Posterior vena cava (tissue), 2 donors: ENCODE measurements around the gene ENOX1. TPM values are rescaled to one million over a fixed set of nuclear protein-coding genes. Genes with fewer than 3 reads are reported as not detected.
"Not testable (repeated sequence)": the region's sequence is repeated elsewhere in the genome, so short reads cannot be mapped to it uniquely, and the experiment has no call there.

Experiments
- DNase-seq: peaks from one replicate; pipeline ENCODE4 v3.0.0-alpha.2; 2020; ENCODE audit warnings: low spot score
- intact Hi-C, 2 donors: fragments of 100-400 bp; cut with DNase I; formaldehyde crosslinking; loops; one replicate each; pipeline versions ENCODE4 v1.14.1 to v1.14.2; 2022 to 2023
- total RNA-seq, 2 donors: library from RNA; stranded (reverse); fragmentation: NEBNext Ultra II Directional; extraction: Animal tissue kit (Norgen Biotek cat#: 25700); gene quantifications; one replicate each; pipeline ENCODE4 v1.2.1, GENCODE V29; 2021
- donor health status: DM: yes; HTN: yes; CAD: no.
- donor health status: DM: yes; HTN: yes; CAD: no.

ENOX1 gene
- total RNA-seq, 2 donors from 2014 or later, result 2.7 to 5.3 TPM

GRCh38 chr13:43428545-43429296 lies 358.1 kb downstream of the ENOX1 start:
- DNase-seq, result no peak
- intact Hi-C loops, result no loop called here

GRCh38 chr13:43426355-43426754 lies 360.4 kb downstream of the ENOX1 start:
- DNase-seq, result no peak
- intact Hi-C loops, result no loop called here

GRCh38 chr13:43425234-43425633 lies 361.5 kb downstream of the ENOX1 start:
- DNase-seq, result no peak
- intact Hi-C loops, result no loop called here

- intact Hi-C loops, result no loop called here
Measured at GRCh38 chr13:43424412-43424811, 362.4 kb downstream of the ENOX1 start.

GRCh38 chr13:43422116-43422515 lies 364.7 kb downstream of the ENOX1 start:
- DNase-seq, result no peak
- intact Hi-C loops, result no loop called here

More at GRCh38 chr13:43424412-43424811, 362.4 kb downstream of the ENOX1 start:
- no peak for DNase-seq

GRCh38 chr13:43416842-43417241 lies 369.9 kb downstream of the ENOX1 start:
- intact Hi-C loops, DNase-seq: not testable (repeated sequence)

- DNase-seq, intact Hi-C loops: not testable (repeated sequence)
Measured at GRCh38 chr13:43416408-43416807, 370.4 kb downstream of the ENOX1 start.

- intact Hi-C loops, DNase-seq: not testable (repeated sequence)
Measured at GRCh38 chr13:43415903-43416391, 370.8 kb downstream of the ENOX1 start.

- no peak for DNase-seq
- intact Hi-C loops, result no loop called here
Measured at GRCh38 chr13:43414111-43414510, 372.7 kb downstream of the ENOX1 start.

- DNase-seq, result no peak
- intact Hi-C loops, result no loop called here
Measured at GRCh38 chr13:43411741-43412140, 375.0 kb downstream of the ENOX1 start.

- intact Hi-C loops, result no loop called here
- DNase-seq, result no peak
Measured at GRCh38 chr13:43411211-43411610, 375.6 kb downstream of the ENOX1 start.

GRCh38 chr13:43408274-43408673 lies 378.5 kb downstream of the ENOX1 start:
- no peak for DNase-seq
- intact Hi-C loops, result no loop called here

GRCh38 chr13:43407023-43407581 lies 379.7 kb downstream of the ENOX1 start:
- no peak for DNase-seq
- intact Hi-C loops, result no loop called here

- DNase-seq, result no peak
- intact Hi-C loops, result no loop called here
Measured at GRCh38 chr13:43405457-43405856, 381.3 kb downstream of the ENOX1 start.

- no peak for DNase-seq
- intact Hi-C loops, result no loop called here
Measured at GRCh38 chr13:43402380-43402779, 384.4 kb downstream of the ENOX1 start.

- no peak for DNase-seq
- intact Hi-C loops, result no loop called here
Measured at GRCh38 chr13:43401361-43401760, 385.4 kb downstream of the ENOX1 start.

- intact Hi-C loops, result no loop called here
- DNase-seq, result no peak
Measured at GRCh38 chr13:43397111-43397510, 389.7 kb downstream of the ENOX1 start.

GRCh38 chr13:43391036-43391435 lies 395.7 kb downstream of the ENOX1 start:
- intact Hi-C loops, result loop anchor here in 1 of 2 donors (5.0 kb wide), 1 partner anchor 1154 kb away; no protein-coding TSS in a partner anchor
- DNase-seq, result no peak

GRCh38 chr13:43390619-43391018 lies 396.2 kb downstream of the ENOX1 start:
- no peak for DNase-seq

GRCh38 chr13:43389983-43390382 lies 396.8 kb downstream of the ENOX1 start:
- intact Hi-C loops, result loop anchor here in 1 of 2 donors (5.0 kb wide), 1 partner anchor 1153 kb away; no protein-coding TSS in a partner anchor
- no peak for DNase-seq

More at GRCh38 chr13:43390619-43391018, 396.2 kb downstream of the ENOX1 start:
- intact Hi-C loops, result loop anchor here in 1 of 2 donors (5.0 kb wide), 1 partner anchor 1153 kb away; no protein-coding TSS in a partner anchor

- DNase-seq, result no peak
- intact Hi-C loops, result no loop called here
Measured at GRCh38 chr13:43389573-43389972, 397.2 kb downstream of the ENOX1 start.
